ENCODE data around the gene LHFPL6.

Gene LHFPL6

GRCh38 chr13:39389013-39389412 lies 214.0 kb downstream of the LHFPL6 start:
- DNase-seq (ENCODE audit: low spot score): no peak

- no peak for DNase-seq (ENCODE audit: low spot score)
Measured at GRCh38 chr13:39385621-39386231, 217.3 kb downstream of the LHFPL6 start.

GRCh38 chr13:39385154-39385553 lies 217.8 kb downstream of the LHFPL6 start:
- no peak for DNase-seq (ENCODE audit: low spot score)

GRCh38 chr13:39381456-39381855 lies 221.5 kb downstream of the LHFPL6 start:
- peak; percentile 85 for DNase-seq (ENCODE audit: low spot score)

- DNase-seq (ENCODE audit: low spot score): no peak
Measured at GRCh38 chr13:39379667-39380655, 223.0 kb downstream of the LHFPL6 start.

GRCh38 chr13:39379118-39379517 lies 223.9 kb downstream of the LHFPL6 start:
- peak; percentile 25 for DNase-seq (ENCODE audit: low spot score)

GRCh38 chr13:39378306-39378705 lies 224.7 kb downstream of the LHFPL6 start:
- DNase-seq (ENCODE audit: low spot score): no peak

- no peak for DNase-seq (ENCODE audit: low spot score)
Measured at GRCh38 chr13:39377699-39378098, 225.3 kb downstream of the LHFPL6 start.

- DNase-seq (ENCODE audit: low spot score): no peak
Measured at GRCh38 chr13:39376076-39376475, 226.9 kb downstream of the LHFPL6 start.

- DNase-seq (ENCODE audit: low spot score): no peak
Measured at GRCh38 chr13:39375601-39376000, 227.4 kb downstream of the LHFPL6 start.

- DNase-seq (ENCODE audit: low spot score): no peak
Measured at GRCh38 chr13:39374741-39375189, 228.2 kb downstream of the LHFPL6 start.

GRCh38 chr13:39373145-39373544 lies 229.8 kb downstream of the LHFPL6 start:
- DNase-seq (ENCODE audit: low spot score): no peak

- no peak for DNase-seq (ENCODE audit: low spot score)
Measured at GRCh38 chr13:39371706-39372105, 231.3 kb downstream of the LHFPL6 start.

GRCh38 chr13:39370554-39370953 lies 232.4 kb downstream of the LHFPL6 start:
- no peak for DNase-seq (ENCODE audit: low spot score)

- DNase-seq (ENCODE audit: low spot score): no peak
Measured at GRCh38 chr13:39370048-39370447, 232.9 kb downstream of the LHFPL6 start.

GRCh38 chr13:39369161-39369890 lies 233.7 kb downstream of the LHFPL6 start:
- DNase-seq (ENCODE audit: low spot score): no peak

GRCh38 chr13:39365879-39366278 lies 237.1 kb downstream of the LHFPL6 start:
- DNase-seq (ENCODE audit: low spot score): no peak

- peak; percentile 16 for DNase-seq (ENCODE audit: low spot score)
Measured at GRCh38 chr13:39364947-39365468, 238.0 kb downstream of the LHFPL6 start.

- DNase-seq (ENCODE audit: low spot score): no peak
Measured at GRCh38 chr13:39363382-39363772, 239.6 kb downstream of the LHFPL6 start.

GRCh38 chr13:39362652-39363381 lies 240.2 kb downstream of the LHFPL6 start:
- no peak for DNase-seq (ENCODE audit: low spot score)

GRCh38 chr13:39353988-39354387 lies 249.0 kb downstream of the LHFPL6 start:
- DNase-seq (ENCODE audit: low spot score): no peak
